ENCODE results near the gene RABEP2. TPM values are rescaled to one million over a fixed set of nuclear protein-coding genes. Genes with fewer than 3 reads are reported as not detected.
A peak's percentile ranks its signal among the peaks of the same experiment; 100 is the strongest.

RABEP2 gene
- total RNA-seq, 1 experiment from 2014 or later = 17.5 TPM

- Histone ChIP-seq H3K79me1 (ENCODE audit: insufficient read depth, low read depth, low read length, poor library complexity, severe bottlenecking) (peaks cover 3% of the 10 kb centered on the region), H3K4me2 (ENCODE audit: insufficient read depth, insufficient read length, low read length) (peak overlapping the region; percentile 98), H2BK120ac (ENCODE audit: low read depth, low read length, poor library complexity, severe bottlenecking) (no peak overlapping the region), H4K91ac (ENCODE audit: insufficient read length, low read depth, low read length) (no peak overlapping the region), H3K4ac (ENCODE audit: low read depth, low read length) (no peak overlapping the region), H3K4me1 (ENCODE audit: insufficient read depth, low read length) (peaks cover 1% of the 10 kb centered on the region; the same call in 1 of the 2 replicates), H2BK12ac (ENCODE audit: insufficient read length, low read depth, low read length) (no peak overlapping the region), H2BK5ac (ENCODE audit: insufficient read length, low read length) (no peak overlapping the region), H4K8ac (replicated peaks; ENCODE audit: insufficient read length, low read depth, low read length) (no peak overlapping the region), H3K23ac (ENCODE audit: insufficient read length, low read depth, low read length) (no peak overlapping the region), H2AFZ (ENCODE audit: low read length) (no peak overlapping the region), H2BK15ac (ENCODE audit: low read depth, low read length) (no peak overlapping the region), H3K27ac (ENCODE audit: insufficient read length, low read depth, low read length) (no peak overlapping the region), H3K18ac (ENCODE audit: insufficient read length, low read depth, low read length) (no peak overlapping the region), H2BK20ac (ENCODE audit: low read depth, low read length, poor library complexity, severe bottlenecking) (no peak overlapping the region), H4K20me1 (ENCODE audit: control insufficient read depth, insufficient read depth, insufficient read length) (no peaks in the 10 kb centered on the region), H3K56ac (ENCODE audit: insufficient read length, low read depth, low read length) (no peak overlapping the region), H3T11ph (ENCODE audit: low read length) (no peak overlapping the region), H3K9me3 (ENCODE audit: control insufficient read depth, low read depth, low read length) (no peaks in the 10 kb centered on the region), H3K9ac (ENCODE audit: extremely low read depth, insufficient read length, low read length) (no peak overlapping the region), H3K79me2 (ENCODE audit: insufficient read depth, low read length) (peaks cover 9% of the 10 kb centered on the region; the same call in 1 of the 2 replicates), H3K27me3 (ENCODE audit: insufficient read depth, low read length) (no peaks in the 10 kb centered on the region), H3K23me2 (ENCODE audit: insufficient read length, low read depth, low read length, poor library complexity, severe bottlenecking) (peaks cover 9% of the 10 kb centered on the region), H2AK5ac (ENCODE audit: insufficient read length, low read length) (no peak overlapping the region), H4K5ac (ENCODE audit: insufficient read length, low read depth, low read length) (no peak overlapping the region), H3K14ac (ENCODE audit: insufficient read depth, low read length) (no peak overlapping the region)
- H3K4me3 Mint-ChIP-seq = peak overlapping the region; percentile 96 to 97
- no peak for TF ChIP-seq CTCF (conservative IDR thresholded peaks at IDR 0.05)
- no peaks in the 10 kb centered on the region for H3K9me3 Mint-ChIP-seq
- no peak for DNase-seq
- WGBS (ENCODE audit: extremely low coverage, insufficient read length, low lambda C conversion rate) = no CpG with 5 or more reads among the region's 12 CpGs
- H3K4me1 Mint-ChIP-seq = peaks cover 9 to 18% of the 10 kb centered on the region in 2 experiments
- peaks cover 21 to 34% (median 31%) of the 10 kb centered on the region in 3 experiments for H3K36me3 Mint-ChIP-seq (ENCODE audit: insufficient read depth in 1 of 3, low read depth in 3 of 3)
- H3K27me3 Mint-ChIP-seq (ENCODE audit: low read depth) = no peaks in the 10 kb centered on the region; the same call in 1 of the 2 replicates
- peak overlapping the region in 1 of 3 experiments; percentile 84; a peak in 2 of 7 replicates for H3K27ac Mint-ChIP-seq
Observed at GRCh38 chr16:28865001-28865688, 59.9 kb downstream of the RABEP2 start.
